UCSD-AML1 (cell line): Measurements from ENCODE around the gene NSD2.
"Not testable (repeated sequence)": the region's sequence is repeated elsewhere in the genome, so short reads cannot be mapped to it uniquely, and the experiment has no call there.

Experiments
- DNase-seq: peaks from one replicate; lab custom pipeline; 2025; ENCODE audit not compliant: unreplicated experiment; lab: John Stamatoyannopoulos, UW

NSD2 gene

DNA sequence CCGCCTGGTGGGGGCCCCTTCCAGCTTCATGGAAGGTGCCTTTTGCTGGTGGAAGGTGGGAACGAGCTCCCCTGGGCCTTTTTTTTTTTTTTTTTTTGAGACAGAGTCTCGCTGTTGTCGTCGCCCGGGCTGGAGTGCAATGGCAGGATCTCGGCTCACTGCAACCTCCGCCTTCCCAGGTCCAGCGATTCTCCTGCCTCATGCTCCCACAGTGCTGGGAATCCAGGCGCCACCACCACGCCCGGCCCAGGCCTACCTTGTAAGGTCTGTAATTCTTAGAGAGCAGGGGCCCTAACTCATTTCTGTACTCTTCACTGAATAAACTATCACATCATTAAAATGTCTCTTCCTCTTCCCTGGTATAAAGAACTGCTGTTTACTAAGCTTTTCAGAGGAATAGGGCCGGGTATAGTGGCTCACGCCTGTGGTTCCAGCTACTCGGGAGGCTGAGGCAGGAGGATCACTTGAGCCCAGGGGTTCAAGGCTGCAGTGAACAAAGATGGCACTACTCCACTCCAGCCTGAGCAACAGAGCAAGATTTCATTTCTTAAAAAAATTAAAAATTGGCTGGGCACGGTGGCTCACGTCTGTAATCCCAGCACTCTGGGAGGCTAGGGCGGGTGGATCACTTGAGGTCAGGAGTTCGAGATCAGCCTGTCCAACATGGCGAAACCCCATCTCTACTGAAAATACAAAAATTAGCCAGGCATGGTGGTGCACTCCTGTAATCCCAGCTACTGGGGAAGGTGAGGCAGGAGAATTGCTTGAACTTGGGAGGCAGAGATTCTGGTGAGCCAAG, 122.7 kb downstream of the NSD2 start:
- not testable (repeated sequence) for DNase-seq

GRCh38 chr4:1994938-1995337, 123.7 kb downstream of the NSD2 start:
- DNase-seq = no peak

GRCh38 chr4:1996866-1997611, 125.8 kb downstream of the NSD2 start:
- DNase-seq = no peak

GRCh38 chr4:1997712-1998111, 126.5 kb downstream of the NSD2 start:
- DNase-seq = no peak

DNA sequence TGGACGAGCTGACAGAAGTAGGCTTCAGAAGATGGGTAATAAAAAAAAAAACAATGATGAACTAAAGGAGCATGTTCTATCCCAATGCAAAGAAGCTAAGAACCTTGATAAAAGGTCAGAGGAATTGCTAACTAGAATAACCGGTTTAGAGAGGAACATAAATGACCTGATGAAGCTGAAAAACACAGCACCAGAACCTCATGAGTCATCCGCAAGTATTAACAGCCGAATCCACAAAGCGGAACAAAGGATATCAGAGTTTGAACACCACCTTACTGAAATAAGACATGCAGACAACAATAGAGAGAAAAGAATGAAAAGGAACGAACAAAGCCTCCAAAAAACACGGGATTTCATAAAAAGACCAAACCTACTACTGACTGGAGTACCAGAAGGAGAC, 127.1 kb downstream of the NSD2 start:
- no peak for DNase-seq

DNA sequence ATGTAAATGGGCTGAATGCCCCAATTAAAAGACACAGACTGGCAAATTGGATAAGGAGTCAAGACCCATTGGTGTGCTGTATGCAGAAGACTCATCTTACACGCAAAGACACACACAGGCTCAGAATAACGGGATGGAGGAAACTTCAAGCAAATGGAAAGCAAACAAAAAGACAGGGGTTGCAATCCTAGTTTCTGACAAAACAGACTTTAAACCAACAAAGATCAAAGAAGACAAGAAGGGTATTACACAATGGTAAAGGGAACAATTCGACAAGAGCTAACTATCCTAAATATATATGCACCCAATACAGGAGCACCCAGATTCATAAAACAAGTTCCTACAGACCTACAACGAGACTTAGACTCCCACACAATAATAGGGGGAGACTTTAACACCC, 128.1 kb downstream of the NSD2 start:
- DNase-seq = not testable (repeated sequence)

- DNase-seq = not testable (repeated sequence)
These were observed 132.2 kb downstream of the NSD2 start for GRCh38 chr4:2003361-2003760.

- DNase-seq = no peak
These were observed 135.2 kb downstream of the NSD2 start for GRCh38 chr4:2006367-2006766.

DNA sequence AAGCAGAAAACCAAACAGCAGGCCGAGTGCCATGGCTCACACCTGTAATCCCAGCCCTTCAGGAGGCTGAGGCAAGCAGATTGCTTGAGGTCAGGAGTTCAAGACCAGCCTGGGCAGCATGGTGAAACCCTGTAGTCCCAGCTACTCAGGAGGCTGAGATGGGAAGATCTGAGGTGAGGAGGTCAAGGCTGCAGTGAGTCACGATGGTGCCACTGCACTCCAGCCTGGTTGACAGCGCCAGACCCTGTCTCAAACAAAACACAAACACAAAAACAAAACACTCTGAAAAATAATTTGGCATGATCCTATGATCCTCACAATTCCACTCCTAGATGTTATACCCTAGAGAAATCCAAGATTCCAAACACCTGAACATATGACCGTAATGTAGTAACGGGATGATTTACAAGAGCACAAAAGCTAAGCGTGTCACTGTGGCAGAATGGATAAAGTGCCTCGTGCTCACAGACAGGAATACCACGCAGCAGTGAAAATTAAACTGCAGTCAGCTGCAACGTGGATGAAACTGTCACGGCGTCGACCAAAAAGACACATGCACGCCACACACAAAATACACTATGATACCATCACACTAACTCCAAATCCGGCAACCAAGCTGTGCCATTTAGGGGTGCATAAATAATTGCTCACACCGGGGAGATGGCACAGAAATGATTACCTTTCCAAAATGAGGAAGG, 135.9 kb downstream of the NSD2 start:
- no peak for DNase-seq

- no peak for DNase-seq
These were observed 136.8 kb downstream of the NSD2 start for GRCh38 chr4:2007804-2008670.

DNA sequence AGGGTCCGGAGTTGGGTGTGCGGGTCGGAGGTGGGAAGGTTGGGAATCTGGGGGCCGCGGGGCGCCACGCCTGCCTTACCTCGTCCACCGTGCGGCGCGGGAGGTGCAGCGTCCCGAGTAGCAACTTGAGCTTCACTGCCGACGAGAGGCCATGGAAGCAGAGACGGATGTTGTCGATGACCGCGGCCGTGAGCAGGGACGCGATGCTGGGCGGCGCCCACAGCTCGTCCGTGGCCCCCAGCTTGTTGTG, 137.4 kb downstream of the NSD2 start:
- no peak for DNase-seq

GRCh38 chr4:2008921-2009650, 137.9 kb downstream of the NSD2 start, which contains the start of gene NELFA:
Gene NELFA, minus strand, starts transcription at chr4:2008974. Its CDS starts 15 bp downstream, at chr4:2008959.
- peak; percentile 92 for DNase-seq

DNA sequence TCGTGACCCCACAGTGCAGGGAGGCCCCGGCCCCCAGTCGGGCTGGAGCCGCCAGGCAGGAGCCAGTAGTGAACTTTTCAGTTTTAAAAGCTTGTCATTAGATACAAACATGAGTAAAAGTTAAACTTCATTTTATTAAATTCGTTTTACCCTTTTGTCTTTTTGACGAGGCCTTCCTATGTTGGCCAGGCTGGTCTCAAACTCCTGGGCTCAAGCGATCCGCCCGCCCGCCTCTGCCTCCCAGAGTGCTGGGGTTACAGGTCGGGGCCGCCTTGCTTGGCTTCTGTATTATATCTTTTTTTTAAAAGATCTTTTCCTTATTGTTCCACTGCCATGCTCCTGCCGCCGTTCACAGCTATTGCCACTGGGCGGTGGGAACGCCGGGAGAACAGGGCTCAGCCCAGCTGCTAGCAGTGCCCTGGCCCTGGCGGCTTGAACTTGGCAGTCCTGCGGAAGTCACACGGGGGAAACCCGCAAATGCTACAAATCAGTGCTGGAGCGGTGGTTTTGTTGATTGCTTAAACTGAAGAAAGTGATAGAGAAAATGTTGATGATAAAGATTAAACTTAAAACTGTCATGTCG, 138.5 kb downstream of the NSD2 start:
- peak; percentile 63 for DNase-seq

GRCh38 chr4:2011583-2011982, 140.4 kb downstream of the NSD2 start:
- DNase-seq = no peak

DNA sequence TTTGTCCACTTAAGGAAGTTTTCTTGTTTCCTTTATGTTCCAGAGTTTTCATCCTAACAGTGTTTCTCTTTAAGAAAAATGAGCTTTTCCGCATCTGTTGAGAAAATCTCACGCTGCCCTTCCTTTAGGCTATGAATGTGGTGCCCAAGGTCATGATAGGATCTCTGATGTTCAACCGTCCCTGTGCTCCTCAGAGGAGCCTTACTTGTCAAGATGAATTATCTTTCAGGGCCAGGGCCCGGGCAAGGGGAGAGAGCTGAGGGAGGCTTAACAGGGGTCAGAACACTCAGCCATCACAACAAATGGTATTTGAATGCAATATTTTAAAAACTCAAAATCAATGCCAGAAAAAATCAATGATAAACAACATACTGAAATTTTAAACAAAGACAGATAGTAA, 143.8 kb downstream of the NSD2 start:
- DNase-seq = no peak

DNA sequence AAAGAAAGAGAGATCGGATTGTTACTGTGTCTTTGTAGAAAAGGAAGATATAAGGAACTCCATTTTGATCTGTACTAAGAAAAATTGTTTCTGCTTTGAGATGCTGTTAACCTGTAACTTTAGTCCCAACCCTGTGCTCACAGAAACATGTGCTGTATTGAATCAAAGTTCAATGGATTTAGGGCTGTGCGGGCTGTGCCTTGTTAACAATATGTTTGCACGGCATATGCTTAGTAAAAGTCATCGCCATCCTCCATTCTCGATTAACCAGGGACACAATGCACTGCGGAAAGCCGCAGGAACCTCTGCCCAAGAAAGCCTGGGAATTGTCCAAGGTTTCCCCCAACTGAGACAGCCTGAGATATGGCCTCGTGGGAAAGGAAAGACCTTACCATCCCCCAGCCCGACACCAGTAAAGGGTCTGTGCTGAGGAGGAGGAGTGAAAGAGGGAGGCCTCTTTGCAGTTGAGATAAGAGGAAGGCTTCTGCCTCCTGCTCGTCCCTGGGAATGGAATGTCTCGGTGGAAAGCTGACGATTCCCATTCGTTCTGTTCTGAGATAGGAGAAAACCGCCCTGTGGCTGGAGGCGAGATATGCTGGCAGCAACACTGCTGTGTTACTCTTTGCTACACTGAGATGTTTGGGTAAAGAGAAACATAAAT, 150.3 kb downstream of the NSD2 start:
- DNase-seq = not testable (repeated sequence)

- DNase-seq = no peak
These were observed 153.5 kb downstream of the NSD2 start for GRCh38 chr4:2024683-2025082.

GRCh38 chr4:2025817-2026216, 154.6 kb downstream of the NSD2 start:
- no peak for DNase-seq

- not testable (repeated sequence) for DNase-seq
These were observed 155.9 kb downstream of the NSD2 start for GRCh38 chr4:2027120-2027519.
